Upper lobe of left lung (tissue), 4 donors: ENCODE data around the gene APAF1.

Source experiments
- POLR2A ChIP-seq, 4 donors: fragments of 450-650 bp; IDR thresholded peaks; one replicate each; pipeline ENCODE4 v1.5.1; 2016 to 2017; ENCODE audit warnings: antibody characterized with exemption in 4 of 4, mild to moderate bottlenecking in 2 of 4
- POLR2AphosphoS5 ChIP-seq, 2 donors: sonication (generic); formaldehyde crosslinking; IDR thresholded peaks; one replicate each; pipeline ENCODE4 v1.5.1; 2017; ENCODE audit warnings: antibody characterized with exemption in 2 of 2
- TF ChIP-seq, protein P1 (sequence below), 6 experiments: fragments of 450-650 bp in 4 of 6; fragments of 200-600 bp in 2 of 6; sonication (generic) in 2 of 6; IDR thresholded peaks; one replicate each; pipeline ENCODE4 v1.5.1; 2016 to 2019; ENCODE audit warnings: antibody characterized with exemption in 6 of 6

DNA sequence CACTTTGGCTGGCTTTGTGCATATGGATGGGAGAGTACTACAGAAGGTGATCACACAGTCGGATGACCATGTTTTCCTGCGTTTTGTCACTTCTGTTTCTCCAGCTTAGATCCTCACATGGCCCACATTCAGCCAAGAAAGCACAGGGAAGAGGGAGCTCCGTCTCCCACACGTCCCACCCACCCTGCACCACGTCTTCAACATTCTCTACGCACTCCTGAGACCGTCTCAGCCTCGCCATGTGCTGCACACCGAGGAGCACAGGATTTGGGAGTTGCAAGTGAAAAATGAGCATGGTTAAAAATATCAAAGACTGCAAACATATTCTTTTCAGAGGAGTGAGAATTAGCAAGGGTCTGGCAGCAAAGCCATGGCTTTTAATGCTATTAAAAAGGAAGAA is 122.2 kb downstream of the APAF1 start:
- TF ChIP-seq, protein P1, sequence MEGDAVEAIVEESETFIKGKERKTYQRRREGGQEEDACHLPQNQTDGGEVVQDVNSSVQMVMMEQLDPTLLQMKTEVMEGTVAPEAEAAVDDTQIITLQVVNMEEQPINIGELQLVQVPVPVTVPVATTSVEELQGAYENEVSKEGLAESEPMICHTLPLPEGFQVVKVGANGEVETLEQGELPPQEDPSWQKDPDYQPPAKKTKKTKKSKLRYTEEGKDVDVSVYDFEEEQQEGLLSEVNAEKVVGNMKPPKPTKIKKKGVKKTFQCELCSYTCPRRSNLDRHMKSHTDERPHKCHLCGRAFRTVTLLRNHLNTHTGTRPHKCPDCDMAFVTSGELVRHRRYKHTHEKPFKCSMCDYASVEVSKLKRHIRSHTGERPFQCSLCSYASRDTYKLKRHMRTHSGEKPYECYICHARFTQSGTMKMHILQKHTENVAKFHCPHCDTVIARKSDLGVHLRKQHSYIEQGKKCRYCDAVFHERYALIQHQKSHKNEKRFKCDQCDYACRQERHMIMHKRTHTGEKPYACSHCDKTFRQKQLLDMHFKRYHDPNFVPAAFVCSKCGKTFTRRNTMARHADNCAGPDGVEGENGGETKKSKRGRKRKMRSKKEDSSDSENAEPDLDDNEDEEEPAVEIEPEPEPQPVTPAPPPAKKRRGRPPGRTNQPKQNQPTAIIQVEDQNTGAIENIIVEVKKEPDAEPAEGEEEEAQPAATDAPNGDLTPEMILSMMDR (IDR thresholded peaks at IDR 0.05): no peak
- TF ChIP-seq POLR2AphosphoS5 (IDR thresholded peaks at IDR 0.05): no peak
- no peak for TF ChIP-seq POLR2A (IDR thresholded peaks at IDR 0.05)
